K562 (cell line): Measurements from ENCODE around the gene ATP6V1F.

Source experiments
- BDP1 ChIP-seq: IDR thresholded peaks from 3 replicates; pipeline ENCODE4 v1.6.1; 2011; ENCODE audit not compliant: insufficient read length, insufficient read depth
- CBX5 ChIP-seq: IDR thresholded peaks from 2 replicates; pipeline ENCODE4 v1.6.1; 2014; ENCODE audit warnings: low read depth, borderline replicate concordance
- CEBPG ChIP-seq, 3 experiments: fragments of 200-800 bp in 1 of 3; sonication (Bioruptor generic) in 1 of 3; sonication (generic) in 1 of 3; formaldehyde crosslinking in 1 of 3; IDR thresholded peaks in 2 of 3; conservative IDR thresholded peaks in 1 of 3; 2 replicates each; pipeline versions ENCODE4 v1.6.1 to v1.8.0; 2016 to 2022; ENCODE audit warnings: missing compliant biosample characterization in 2 of 3, missing genetic modification characterization in 2 of 3, mild to moderate bottlenecking in 1 of 3, missing genetic modification reagents in 1 of 3
- CTCF ChIP-seq, 3 experiments: IDR thresholded peaks in 2 of 3; conservative IDR thresholded peaks in 1 of 3; 2 replicates each; pipeline ENCODE4 v1.5.1; 2011 to 2012; ENCODE audit warnings: low read length in 3 of 3, mild to moderate bottlenecking in 3 of 3, control low read depth in 2 of 3, improper control_type of control experiment in 1 of 3, inconsistent platforms in 1 of 3, low read depth in 1 of 3, mixed read lengths in 1 of 3, moderate library complexity in 1 of 3; ENCODE audit not compliant: insufficient read depth in 2 of 3
- CUX1 ChIP-seq: fragments of 200-800 bp; sonication (Bioruptor generic); IDR thresholded peaks from 2 replicates; pipeline ENCODE4 v1.6.1; 2016; ENCODE audit warnings: missing genetic modification characterization, missing compliant biosample characterization
- LEF1 ChIP-seq: fragments of 450-650 bp; IDR thresholded peaks from 2 replicates; pipeline ENCODE4 v1.6.1; 2016; ENCODE audit warnings: mild to moderate bottlenecking
- MEIS2 ChIP-seq: fragments of 450-650 bp; IDR thresholded peaks from 2 replicates; pipeline ENCODE4 v1.6.1; 2014; ENCODE audit warnings: mild to moderate bottlenecking; ENCODE audit not compliant: partially characterized antibody
- RFX1 ChIP-seq: fragments of 450-650 bp; IDR thresholded peaks from 2 replicates; pipeline ENCODE4 v1.6.1; 2016; ENCODE audit warnings: mild to moderate bottlenecking, moderate library complexity
- ZBTB40 ChIP-seq, 2 experiments: fragments of 450-650 bp in 1 of 2; sonication (generic) in 1 of 2; formaldehyde crosslinking in 1 of 2; IDR thresholded peaks; 2 replicates each; pipeline versions ENCODE4 v1.7.1 to v1.9.0; 2016 to 2022; ENCODE audit warnings: inconsistent platforms in 1 of 2, mild to moderate bottlenecking in 1 of 2, missing genetic modification reagents in 1 of 2
- ZBTB49 ChIP-seq: sonication (generic); formaldehyde crosslinking; IDR thresholded peaks from 2 replicates; pipeline ENCODE4 v1.8.0; 2022; ENCODE audit warnings: missing genetic modification reagents, mild to moderate bottlenecking, borderline replicate concordance
- ZNF449 ChIP-seq: fragments of 250-450 bp; sonication (Bioruptor Pico); IDR thresholded peaks from 2 replicates; pipeline ENCODE4 v1.8.0; 2022; ENCODE audit warnings: moderate library complexity, mild to moderate bottlenecking, inconsistent platforms
- ZSCAN29 ChIP-seq: fragments of 450-650 bp; IDR thresholded peaks from 2 replicates; pipeline ENCODE4 v1.6.1; 2017
- ZZZ3 ChIP-seq: fragments of 450-650 bp; IDR thresholded peaks from 2 replicates; pipeline ENCODE4 v1.6.1; 2016; ENCODE audit warnings: antibody characterized with exemption, mild to moderate bottlenecking, moderate library complexity

GRCh38 chr7:128845475-128845874, 17.2 kb upstream of the ATP6V1F start:
- TF ChIP-seq RFX1 (no peak), CUX1 (no peak), ZBTB40 (IDR thresholded peaks at IDR 0.05) (no peak), ZBTB40 (CRISPR knock-in tag; IDR thresholded peaks at IDR 0.05) (no peak), LEF1 (no peak), MEIS2 (no peak), CEBPG (CRISPR knock-in tag; IDR thresholded peaks at IDR 0.05) (no peak), CEBPG (tag; conservative IDR thresholded peaks at IDR 0.05 in 1 of 2, IDR thresholded peaks at IDR 0.05 in 1 of 2) (no peak), ZZZ3 (no peak), ZBTB49 (CRISPR knock-in tag) (no peak), ZNF449 (no peak), CTCF (IDR thresholded peaks at IDR 0.05 in 2 of 3, conservative IDR thresholded peaks at IDR 0.05 in 1 of 3; ENCODE audit: insufficient read depth in 2 of 3, low read depth in 1 of 3, low read length in 3 of 3) (no peak), BDP1 (no peak), CBX5 (no peak), ZSCAN29 (no peak)
